Sciatic nerve (tissue), 2 donors: ENCODE results near the gene RPS4Y1. TPM values are rescaled to one million over a fixed set of nuclear protein-coding genes. Genes with fewer than 3 reads are reported as not detected.
"Not testable (repeated sequence)": the region's sequence is repeated elsewhere in the genome, so short reads cannot be mapped to it uniquely, and the experiment has no call there.

Experiments
- ATAC-seq: fragments of 200-7000 bp; cut with Tn5 transposase; one replicate; pipeline ENCODE4 v1.9.1; 2020; ENCODE audit warnings: mild to moderate bottlenecking, moderate library complexity
- DNase-seq: peaks from one replicate; pipeline ENCODE4 v3.0.0-alpha.2; 2020; ENCODE audit warnings: low spot score
- intact Hi-C: fragments of 100-400 bp; cut with DNase I; formaldehyde crosslinking; loops from one replicate; pipeline ENCODE4 v1.14.2; 2022
- total RNA-seq: library from RNA; stranded (reverse); fragmentation: NEBNext Ultra II Directional; extraction: Animal tissue kit (Norgen Biotek cat#: 25700); gene quantifications from one replicate; pipeline ENCODE4 v1.2.1, GENCODE V29; 2021
- donor health status: DM: no; HTN: no; CAD: no.
- donor health status: DM: no; HTN: no; CAD: no.

The RPS4Y1 gene
- not detected for total RNA-seq

GRCh38 chrY:2841471-2841893, at the start of gene RPS4Y1:
Gene RPS4Y1 (plus strand): TSS chrY:2841602. CDS start chrY:2841625, 23 bp downstream.
- no peak for DNase-seq
- intact Hi-C loops, result no loop called here
- no peak for ATAC-seq

DNA sequence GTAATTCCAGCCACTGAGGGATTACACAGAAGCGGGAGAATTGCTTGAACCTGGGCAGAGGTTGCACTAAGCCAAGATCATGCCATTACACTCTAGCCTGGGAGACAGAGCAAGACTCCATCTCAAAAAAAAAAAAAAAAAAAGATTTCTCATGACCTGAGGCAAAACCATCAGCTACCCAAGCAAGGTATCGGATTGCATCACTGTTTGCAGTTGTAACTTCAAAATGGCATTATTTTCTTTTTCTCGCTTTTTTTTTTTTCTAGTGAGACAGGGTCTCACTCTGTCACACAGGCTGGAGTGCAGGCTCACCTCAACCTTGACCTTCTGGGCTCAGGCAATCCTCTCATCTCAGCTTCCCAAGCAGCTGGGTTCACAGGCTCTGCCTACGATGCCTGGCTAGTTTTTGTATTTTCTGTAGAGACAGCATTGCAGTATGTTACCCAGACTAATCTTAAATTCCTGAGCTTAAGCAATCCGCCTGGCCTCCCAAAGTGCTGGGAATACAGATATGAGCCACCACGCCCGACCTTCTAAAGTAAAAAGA, 44.4 kb upstream of the RPS4Y1 start:
- intact Hi-C loops, result no loop called here

GRCh38 chrY:2797991-2798390, 43.4 kb upstream of the RPS4Y1 start:
- ATAC-seq (no peak), DNase-seq (no peak)
- intact Hi-C loops, result no loop called here

More for the DNA sequence above, 44.4 kb upstream of the RPS4Y1 start:
- ATAC-seq (no peak), DNase-seq (no peak)

GRCh38 chrY:2800246-2800645, 41.2 kb upstream of the RPS4Y1 start:
- intact Hi-C loops, result no loop called here
- no peak for ATAC-seq
- DNase-seq, result no peak

DNA sequence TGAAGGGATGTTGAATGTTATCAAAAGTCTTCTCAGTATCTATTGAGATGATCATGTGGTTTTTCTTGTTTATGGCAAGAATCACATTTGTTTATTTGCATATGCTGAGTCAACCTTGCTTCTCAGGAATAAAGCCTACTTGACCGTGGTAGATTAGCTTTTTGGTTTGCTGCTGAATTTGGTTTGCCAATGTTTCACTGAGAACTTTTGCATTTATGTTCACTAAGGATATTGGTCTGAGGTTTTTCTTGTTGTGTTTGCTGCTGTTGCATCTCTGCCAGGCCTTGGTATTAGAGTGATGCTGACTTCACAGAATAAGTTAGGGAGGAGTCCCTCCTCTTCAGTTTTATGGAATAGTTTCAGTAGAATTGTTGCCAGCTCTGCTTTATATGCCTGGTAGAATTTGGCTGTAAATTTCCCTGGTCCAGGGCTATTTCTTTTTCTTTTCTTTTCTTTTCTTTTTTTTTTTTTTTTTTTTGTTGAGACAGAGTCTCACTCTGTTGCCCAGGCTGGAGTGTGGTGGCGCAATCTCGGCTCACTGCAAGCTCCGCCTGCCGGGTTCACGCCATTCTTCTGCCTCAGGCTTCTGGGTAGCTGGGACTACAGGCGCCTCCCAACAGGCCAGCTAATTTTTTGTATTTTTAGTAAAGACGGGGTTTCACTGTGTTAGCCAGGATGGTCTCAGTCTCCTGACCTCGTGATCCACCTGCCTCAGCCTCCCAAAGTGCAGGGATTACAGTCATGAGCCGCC, 24.1 kb upstream of the RPS4Y1 start:
- DNase-seq, ATAC-seq, intact Hi-C loops: not testable (repeated sequence)

GRCh38 chrY:2824471-2824870, 16.9 kb upstream of the RPS4Y1 start:
- intact Hi-C loops, result no loop called here
- ATAC-seq, result no peak
- DNase-seq, result no peak

DNA sequence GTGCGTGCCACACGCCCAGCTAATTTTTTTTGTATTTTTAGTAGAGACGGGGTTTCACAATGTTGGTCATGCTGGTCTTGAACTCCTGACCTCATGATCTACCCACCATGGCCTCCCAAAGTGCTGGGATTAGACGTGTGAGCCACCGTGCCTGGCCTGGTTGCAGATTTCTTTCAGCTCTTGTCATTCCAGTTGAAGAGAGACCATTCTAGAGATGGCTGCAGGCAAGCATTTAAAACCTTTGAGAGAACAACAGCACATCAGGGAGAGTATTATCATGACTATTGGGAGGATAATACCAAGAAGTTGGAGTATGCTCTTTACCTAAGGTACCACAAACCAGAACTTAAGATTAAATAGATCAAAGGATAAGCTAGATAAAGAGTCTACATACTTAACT, 12.9 kb upstream of the RPS4Y1 start:
- ATAC-seq, result no peak
- intact Hi-C loops, result no loop called here
- no peak for DNase-seq

GRCh38 chrY:2835230-2835629, 6.2 kb upstream of the RPS4Y1 start:
- intact Hi-C loops, result no loop called here
- no peak for ATAC-seq
- DNase-seq, result no peak

DNA sequence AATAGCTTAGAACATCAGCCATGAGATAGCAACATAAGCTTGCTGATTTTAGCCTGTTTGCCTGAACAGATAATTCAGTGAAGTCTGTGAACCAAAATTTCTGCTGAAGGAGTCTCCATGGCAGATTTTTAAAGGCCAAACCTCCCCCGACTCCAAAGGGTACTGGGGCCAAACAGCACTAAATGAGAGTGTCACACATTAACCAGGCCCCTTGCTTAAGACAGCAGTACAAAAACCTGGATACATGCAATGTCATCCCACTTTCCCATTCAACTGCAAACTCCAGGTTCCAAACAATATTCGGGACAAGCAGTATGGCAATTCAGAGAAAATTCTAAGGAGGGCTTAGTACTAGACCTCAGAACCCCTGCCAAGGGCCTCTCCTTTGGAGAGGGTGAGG, 4.3 kb upstream of the RPS4Y1 start:
- intact Hi-C loops, result no loop called here
- DNase-seq (no peak), ATAC-seq (no peak)

DNA sequence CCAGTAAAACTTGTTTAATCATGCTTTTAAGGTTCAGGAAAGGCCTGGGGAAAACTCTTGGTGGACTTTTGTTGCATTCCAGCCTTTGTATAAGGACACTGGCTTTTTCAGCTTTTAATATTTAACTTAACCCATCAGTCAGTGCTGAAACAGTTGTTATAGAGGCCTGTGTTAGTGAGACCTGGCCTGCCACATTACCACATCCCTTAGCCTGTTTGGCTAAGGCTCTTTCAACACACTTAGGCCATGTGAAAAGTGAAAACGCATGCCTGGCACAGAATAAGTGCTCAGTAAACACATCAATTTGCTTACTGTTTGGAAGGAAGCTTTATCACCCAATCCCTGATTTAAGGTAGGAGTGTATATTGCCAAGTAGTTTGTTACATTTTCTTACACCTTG, 3.5 kb upstream of the RPS4Y1 start:
- ATAC-seq (no peak), DNase-seq (no peak)
- intact Hi-C loops, result no loop called here

GRCh38 chrY:2846791-2847190, 5.4 kb downstream of the RPS4Y1 start:
- intact Hi-C loops, result no loop called here
- ATAC-seq, result no peak
- no peak for DNase-seq

GRCh38 chrY:2848384-2848783, 7.0 kb downstream of the RPS4Y1 start:
- intact Hi-C loops, result no loop called here

GRCh38 chrY:2849368-2849767, 8.0 kb downstream of the RPS4Y1 start:
- no peak for DNase-seq
- no peak for ATAC-seq
- intact Hi-C loops, result no loop called here

More at GRCh38 chrY:2848384-2848783, 7.0 kb downstream of the RPS4Y1 start:
- DNase-seq, result no peak
- ATAC-seq, result no peak

- DNase-seq, result no peak
- intact Hi-C loops, result no loop called here
- no peak for ATAC-seq
These were observed 12.9 kb downstream of the RPS4Y1 start for GRCh38 chrY:2854145-2854774.

GRCh38 chrY:2857068-2857467, 15.7 kb downstream of the RPS4Y1 start:
- intact Hi-C loops, result no loop called here
- no peak for ATAC-seq
- DNase-seq, result no peak

DNA sequence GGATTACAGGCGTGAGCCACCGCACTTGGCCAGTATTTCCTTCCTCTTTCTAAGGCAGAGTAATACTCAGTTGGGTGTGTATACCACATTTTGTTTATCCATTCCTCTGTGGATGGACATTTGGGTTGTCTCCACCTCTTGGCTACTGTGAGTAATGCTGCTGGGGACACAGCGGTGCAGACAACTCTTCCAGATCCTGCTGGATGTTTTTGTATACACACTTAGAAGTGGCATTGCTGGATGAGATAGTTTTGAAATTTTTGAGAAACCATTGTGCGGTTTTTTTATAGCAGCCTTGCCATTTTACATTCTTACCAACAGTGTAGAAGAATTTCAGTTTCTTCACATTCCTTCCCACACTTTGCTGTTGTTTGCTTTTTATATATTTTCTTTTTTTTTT, 16.3 kb downstream of the RPS4Y1 start:
- intact Hi-C loops, result no loop called here
- DNase-seq (no peak), ATAC-seq (no peak)

GRCh38 chrY:2859782-2860181, 18.4 kb downstream of the RPS4Y1 start:
- DNase-seq (no peak), ATAC-seq (no peak)
- intact Hi-C loops, result no loop called here

GRCh38 chrY:2860511-2860910, 19.1 kb downstream of the RPS4Y1 start:
- DNase-seq (no peak), ATAC-seq (no peak)
- intact Hi-C loops, result no loop called here

GRCh38 chrY:2866581-2866980, 25.2 kb downstream of the RPS4Y1 start:
- ATAC-seq, result no peak
- DNase-seq, result no peak
- intact Hi-C loops, result no loop called here

- no peak for ATAC-seq
- DNase-seq, result no peak
- intact Hi-C loops, result no loop called here
These were observed 26.1 kb downstream of the RPS4Y1 start for GRCh38 chrY:2867469-2867868.
